Skeletal muscle tissue (tissue), 4 donors: Measurements from ENCODE around the gene NPAS3. TPM values are rescaled to one million over a fixed set of nuclear protein-coding genes. Genes with fewer than 3 reads are reported as not detected.

Source experiments
- H3K27ac ChIP-seq: one replicate; pipeline ENCODE4 v1.7.0; 2013; ENCODE audit warnings: mild to moderate bottlenecking, low read depth, low read length, inconsistent platforms
- H3K27me3 ChIP-seq, 3 donors: one replicate each; pipeline ENCODE4 v1.7.0; 2013; ENCODE audit warnings: low read length in 3 of 3; ENCODE audit not compliant: control insufficient read depth in 3 of 3, insufficient read depth in 3 of 3
- H3K36me3 ChIP-seq, 3 donors: one replicate each; pipeline ENCODE4 v1.7.0; 2013; ENCODE audit warnings: low read length in 3 of 3; ENCODE audit not compliant: control insufficient read depth in 3 of 3, insufficient read depth in 3 of 3
- H3K4me1 ChIP-seq, 3 donors: one replicate each; pipeline ENCODE4 v1.7.0; 2013; ENCODE audit warnings: low read length in 3 of 3, mild to moderate bottlenecking in 3 of 3; ENCODE audit not compliant: control insufficient read depth in 3 of 3, insufficient read depth in 3 of 3
- H3K4me3 ChIP-seq, 3 donors: one replicate each; pipeline ENCODE4 v1.7.0; 2013; ENCODE audit warnings: low read length in 3 of 3
- H3K9ac ChIP-seq, 3 donors: one replicate each; pipeline ENCODE4 v1.7.0; 2013; ENCODE audit warnings: low read length in 3 of 3, mild to moderate bottlenecking in 3 of 3, moderate library complexity in 2 of 3, low read depth in 1 of 3
- H3K9me3 ChIP-seq, 3 donors: one replicate each; pipeline ENCODE4 v1.7.0; 2013; ENCODE audit warnings: low read length in 3 of 3; ENCODE audit not compliant: control insufficient read depth in 3 of 3
- total RNA-seq: library from RNA; depleted of rRNA; stranded (reverse); fragments of >200 nt; gene quantifications from one replicate; pipeline ENCODE4 v1.2.3, GENCODE V29; 2014
- donor health status: Osteomylitis.

Gene NPAS3
- total RNA-seq, 1 donor from 2014 or later, result 9.9 TPM

GRCh38 chr14:33254861-33255395 is 316.2 kb downstream of the NPAS3 start:
- Histone ChIP-seq H3K36me3 (no peaks in the 10 kb centered on the region), H3K9ac (no peak overlapping the region), H3K4me3 (no peak overlapping the region), H3K27ac (no peak overlapping the region), H3K27me3 (no peaks in the 10 kb centered on the region), H3K9me3 (no peaks in the 10 kb centered on the region), H3K4me1 (no peaks in the 10 kb centered on the region)

- H3K4me3 ChIP-seq, result no peak overlapping the region
- H3K27me3 ChIP-seq, result no peaks in the 10 kb centered on the region
- H3K4me1 ChIP-seq, result no peaks in the 10 kb centered on the region
- H3K9ac ChIP-seq, result no peak overlapping the region
- no peaks in the 10 kb centered on the region for H3K36me3 ChIP-seq
- H3K27ac ChIP-seq, result no peak overlapping the region
- H3K9me3 ChIP-seq, result no peaks in the 10 kb centered on the region
Observed at GRCh38 chr14:33257796-33258195, 319.1 kb downstream of the NPAS3 start.

GRCh38 chr14:33259764-33260163 is 321.1 kb downstream of the NPAS3 start:
- H3K27me3 ChIP-seq, result no peaks in the 10 kb centered on the region
- H3K9me3 ChIP-seq, result no peaks in the 10 kb centered on the region
- no peaks in the 10 kb centered on the region for H3K4me1 ChIP-seq
- H3K27ac ChIP-seq, result no peak overlapping the region
- no peak overlapping the region for H3K9ac ChIP-seq
- H3K36me3 ChIP-seq, result no peaks in the 10 kb centered on the region
- no peak overlapping the region for H3K4me3 ChIP-seq

- Histone ChIP-seq H3K27me3 (no peaks in the 10 kb centered on the region), H3K36me3 (no peaks in the 10 kb centered on the region), H3K4me1 (no peaks in the 10 kb centered on the region), H3K27ac (no peak overlapping the region), H3K4me3 (no peak overlapping the region), H3K9me3 (no peaks in the 10 kb centered on the region), H3K9ac (no peak overlapping the region)
Observed at GRCh38 chr14:33271216-33271615, 332.5 kb downstream of the NPAS3 start.

- no peaks in the 10 kb centered on the region for H3K4me1 ChIP-seq
- no peaks in the 10 kb centered on the region for H3K9me3 ChIP-seq
- no peak overlapping the region for H3K27ac ChIP-seq
- H3K27me3 ChIP-seq, result no peaks in the 10 kb centered on the region
- H3K9ac ChIP-seq, result no peak overlapping the region
- H3K36me3 ChIP-seq, result no peaks in the 10 kb centered on the region
- H3K4me3 ChIP-seq, result no peak overlapping the region
Observed at GRCh38 chr14:33271891-33272290, 333.2 kb downstream of the NPAS3 start.

GRCh38 chr14:33273978-33274377 is 335.3 kb downstream of the NPAS3 start:
- H3K36me3 ChIP-seq, result no peaks in the 10 kb centered on the region
- no peak overlapping the region for H3K27ac ChIP-seq
- no peaks in the 10 kb centered on the region for H3K4me1 ChIP-seq

GRCh38 chr14:33275879-33276278 is 337.2 kb downstream of the NPAS3 start:
- H3K27me3 ChIP-seq, result no peaks in the 10 kb centered on the region
- H3K9me3 ChIP-seq, result no peaks in the 10 kb centered on the region
- H3K4me3 ChIP-seq, result no peak overlapping the region
- H3K27ac ChIP-seq, result no peak overlapping the region
- H3K4me1 ChIP-seq, result no peaks in the 10 kb centered on the region
- H3K36me3 ChIP-seq, result no peaks in the 10 kb centered on the region
- H3K9ac ChIP-seq, result no peak overlapping the region

More at GRCh38 chr14:33273978-33274377, 335.3 kb downstream of the NPAS3 start:
- no peak overlapping the region for H3K4me3 ChIP-seq
- H3K9me3 ChIP-seq, result no peaks in the 10 kb centered on the region
- no peak overlapping the region for H3K9ac ChIP-seq
- no peaks in the 10 kb centered on the region for H3K27me3 ChIP-seq

- H3K9ac ChIP-seq, result no peak overlapping the region
Observed at GRCh38 chr14:33279865-33280264, 341.2 kb downstream of the NPAS3 start.

GRCh38 chr14:33280646-33281045 is 342.0 kb downstream of the NPAS3 start:
- Histone ChIP-seq H3K36me3 (no peaks in the 10 kb centered on the region), H3K27ac (no peak overlapping the region), H3K27me3 (no peaks in the 10 kb centered on the region)

More at GRCh38 chr14:33279865-33280264, 341.2 kb downstream of the NPAS3 start:
- H3K4me3 ChIP-seq, result no peak overlapping the region
- no peaks in the 10 kb centered on the region for H3K36me3 ChIP-seq
- H3K9me3 ChIP-seq, result no peaks in the 10 kb centered on the region
- no peak overlapping the region for H3K27ac ChIP-seq
- H3K27me3 ChIP-seq, result no peaks in the 10 kb centered on the region
- no peaks in the 10 kb centered on the region for H3K4me1 ChIP-seq

GRCh38 chr14:33282331-33283230 is 343.9 kb downstream of the NPAS3 start:
- Histone ChIP-seq H3K9ac (no peak overlapping the region), H3K27ac (no peak overlapping the region), H3K36me3 (no peaks in the 10 kb centered on the region), H3K9me3 (no peaks in the 10 kb centered on the region), H3K4me3 (peak overlapping the region in 1 of 3 donors; percentile 32), H3K4me1 (no peaks in the 10 kb centered on the region), H3K27me3 (peaks cover 0 to 3% (median 0%) of the 10 kb centered on the region in 3 donors)

More at GRCh38 chr14:33280646-33281045, 342.0 kb downstream of the NPAS3 start:
- H3K9me3 ChIP-seq, result no peaks in the 10 kb centered on the region
- H3K9ac ChIP-seq, result no peak overlapping the region
- no peak overlapping the region for H3K4me3 ChIP-seq
- H3K4me1 ChIP-seq, result no peaks in the 10 kb centered on the region
